Gastrocnemius medialis (tissue), 4 donors: ENCODE measurements around the gene MLYCD.

Experiments
- POLR2A ChIP-seq, 2 donors: fragments of 450-650 bp; IDR thresholded peaks; one replicate each; pipeline ENCODE4 v1.6.1; 2017; ENCODE audit warnings: antibody characterized with exemption in 2 of 2, mild to moderate bottlenecking in 2 of 2, moderate library complexity in 2 of 2
- TF ChIP-seq, protein P1 (sequence below), 5 experiments: fragments of 450-650 bp in 3 of 5; fragments of 200-600 bp in 2 of 5; sonication (generic) in 2 of 5; IDR thresholded peaks in 4 of 5; conservative IDR thresholded peaks in 1 of 5; 1 replicate in 4 of 5; 2 replicates in 1 of 5; pipeline ENCODE4 v1.5.1; 2016 to 2019; ENCODE audit warnings: antibody characterized with exemption in 5 of 5, mild to moderate bottlenecking in 3 of 5, moderate library complexity in 3 of 5

DNA sequence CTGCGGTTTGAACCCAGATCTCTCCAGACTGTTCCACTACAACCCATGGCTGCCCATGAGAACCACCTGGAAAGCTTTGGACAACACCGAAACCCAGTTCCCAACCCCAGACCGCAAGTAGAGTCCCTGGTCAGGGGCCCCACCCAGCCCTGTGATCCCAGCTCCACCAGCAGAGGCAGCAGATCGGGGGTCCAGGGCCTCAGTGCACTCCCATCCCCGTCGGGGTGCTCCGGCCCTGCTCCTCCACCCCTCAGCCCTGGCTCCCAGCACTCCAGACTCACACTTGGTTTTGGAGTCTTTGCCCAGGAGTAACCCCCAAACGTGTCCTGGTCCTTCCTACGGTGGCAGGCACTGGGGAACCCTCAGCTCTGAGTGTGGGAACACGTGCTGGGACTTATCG is 33.4 kb downstream of the MLYCD start:
- TF ChIP-seq, protein P1, sequence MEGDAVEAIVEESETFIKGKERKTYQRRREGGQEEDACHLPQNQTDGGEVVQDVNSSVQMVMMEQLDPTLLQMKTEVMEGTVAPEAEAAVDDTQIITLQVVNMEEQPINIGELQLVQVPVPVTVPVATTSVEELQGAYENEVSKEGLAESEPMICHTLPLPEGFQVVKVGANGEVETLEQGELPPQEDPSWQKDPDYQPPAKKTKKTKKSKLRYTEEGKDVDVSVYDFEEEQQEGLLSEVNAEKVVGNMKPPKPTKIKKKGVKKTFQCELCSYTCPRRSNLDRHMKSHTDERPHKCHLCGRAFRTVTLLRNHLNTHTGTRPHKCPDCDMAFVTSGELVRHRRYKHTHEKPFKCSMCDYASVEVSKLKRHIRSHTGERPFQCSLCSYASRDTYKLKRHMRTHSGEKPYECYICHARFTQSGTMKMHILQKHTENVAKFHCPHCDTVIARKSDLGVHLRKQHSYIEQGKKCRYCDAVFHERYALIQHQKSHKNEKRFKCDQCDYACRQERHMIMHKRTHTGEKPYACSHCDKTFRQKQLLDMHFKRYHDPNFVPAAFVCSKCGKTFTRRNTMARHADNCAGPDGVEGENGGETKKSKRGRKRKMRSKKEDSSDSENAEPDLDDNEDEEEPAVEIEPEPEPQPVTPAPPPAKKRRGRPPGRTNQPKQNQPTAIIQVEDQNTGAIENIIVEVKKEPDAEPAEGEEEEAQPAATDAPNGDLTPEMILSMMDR (IDR thresholded peaks at IDR 0.05 in 4 of 5, conservative IDR thresholded peaks at IDR 0.05 in 1 of 5), result no peak
- TF ChIP-seq POLR2A (IDR thresholded peaks at IDR 0.05), result no peak
